GM13977 (cell line): ENCODE data around the gene JSRP1.
A peak's percentile ranks its signal among the peaks of the same experiment; 100 is the strongest.
"Not testable (repeated sequence)": the region's sequence is repeated elsewhere in the genome, so short reads cannot be mapped to it uniquely, and the experiment has no call there.

ENCODE experiments used
- DNase-seq: peaks from one replicate; pipeline ENCODE4 v3.0.0; 2012; ENCODE audit warnings: low spot score
- CTCF ChIP-seq: IDR thresholded peaks from 2 replicates; pipeline ENCODE4 v1.5.1; 2012; ENCODE audit warnings: mild to moderate bottlenecking, control low read depth; ENCODE audit not compliant: insufficient read depth; ENCODE audit errors: extremely low read depth, missing control alignments
- in situ Hi-C: fragments of 300-500 bp; cut with MboI; formaldehyde crosslinking; loops from one replicate; pipeline ENCODE4 v1.12.0; 2022; ENCODE audit warnings: low sequenced_read_pairs, low pct_unique_long_range_greater_than_20kb, mixed read lengths, inconsistent platforms; ENCODE audit not compliant: unreplicated experiment

The JSRP1 gene

GRCh38 chr19:2287585-2288337 lies 31.5 kb upstream of the JSRP1 start:
- no peak for DNase-seq
- no peak for TF ChIP-seq CTCF
- in situ Hi-C loops: no loop called here

DNA sequence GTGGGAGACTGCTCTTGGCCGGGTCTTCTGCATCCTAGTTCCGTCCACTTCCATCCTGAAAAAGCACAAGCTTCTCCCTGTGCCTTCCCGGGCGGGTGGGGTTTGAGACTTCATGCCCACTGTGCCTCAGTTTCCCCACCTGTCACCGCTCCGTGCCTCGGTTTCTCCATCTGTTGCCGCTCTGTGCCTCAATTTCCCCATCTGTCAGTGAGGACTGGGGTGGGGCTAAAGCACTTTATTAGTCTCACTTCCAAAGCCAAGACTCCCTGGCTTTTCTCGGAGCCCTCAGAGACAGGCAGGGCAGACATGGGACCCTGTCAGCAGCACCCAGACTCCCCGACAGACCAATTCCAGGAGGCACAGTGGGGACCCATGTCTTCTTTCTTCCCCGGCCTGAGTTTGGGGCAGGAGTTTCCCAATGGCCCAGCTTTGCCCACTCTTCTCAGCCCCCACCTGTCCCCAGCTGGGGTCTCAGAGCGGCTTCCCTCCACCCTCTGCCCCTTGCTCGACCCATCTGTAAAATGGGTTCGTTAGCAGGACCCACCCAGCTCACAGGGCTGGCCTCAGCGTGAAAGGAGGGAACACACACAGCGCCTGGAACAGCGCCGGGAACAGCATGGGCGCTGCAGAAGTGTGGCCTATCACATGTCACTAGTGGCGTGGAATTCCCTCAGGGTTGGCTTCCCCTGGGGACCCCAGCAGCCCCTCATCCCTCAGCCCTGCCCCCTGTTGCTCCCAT lies 30.4 kb upstream of the JSRP1 start:
- no peak for DNase-seq
- no peak for TF ChIP-seq CTCF
- in situ Hi-C loops: no loop called here

DNA sequence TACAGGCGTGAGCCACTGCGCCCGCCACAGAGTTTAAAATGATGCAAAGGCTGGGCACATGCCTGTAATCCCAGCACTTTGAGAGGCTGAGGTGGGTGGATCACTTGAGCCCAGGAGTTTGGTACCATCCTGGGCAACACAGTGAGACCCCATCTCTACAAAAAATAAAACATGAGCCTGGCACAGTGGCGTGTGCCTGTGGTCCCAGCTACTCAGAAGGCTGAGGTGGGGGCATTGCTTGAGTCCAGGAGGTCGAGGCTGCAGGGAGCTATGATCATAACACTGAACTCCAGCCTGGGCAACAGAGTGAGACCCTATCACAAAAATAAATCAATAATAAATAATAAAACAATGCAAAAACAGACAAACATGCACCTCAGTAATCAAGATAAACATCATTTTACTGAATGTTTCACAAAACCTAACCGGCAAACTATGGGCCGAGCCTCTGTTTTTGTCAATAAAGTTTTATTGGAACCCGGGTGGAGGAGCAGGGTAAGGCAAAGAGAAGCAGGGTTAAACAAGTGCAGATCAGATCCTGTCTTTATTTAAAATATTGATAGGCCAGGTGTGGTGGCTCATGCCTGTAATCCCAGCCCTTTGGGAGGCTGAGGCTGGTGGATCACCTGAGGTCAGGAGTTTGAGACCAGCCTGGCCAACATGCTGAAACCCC lies 27.8 kb upstream of the JSRP1 start:
- in situ Hi-C loops: no loop called here
- TF ChIP-seq CTCF: no peak
- no peak for DNase-seq

DNA sequence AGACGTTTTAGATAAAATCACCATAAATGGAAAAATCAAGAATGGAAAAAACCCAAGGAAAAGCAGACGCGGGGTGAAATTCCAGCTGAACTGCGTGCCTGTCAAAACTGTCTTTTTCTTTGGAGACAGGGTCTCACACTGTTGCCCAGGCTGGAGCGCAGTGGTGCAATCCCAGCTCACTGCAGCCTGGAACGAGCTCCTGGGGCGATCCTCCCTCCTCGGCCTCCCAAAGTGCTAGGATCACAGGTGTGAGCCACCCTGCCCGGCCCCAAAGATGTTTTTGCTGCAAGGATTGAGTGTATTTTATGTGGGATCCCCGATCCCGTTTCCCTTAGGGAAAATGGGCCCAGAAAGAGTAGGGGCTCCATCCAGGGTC lies 26.6 kb upstream of the JSRP1 start:
- in situ Hi-C loops: no loop called here
- no peak for DNase-seq
- TF ChIP-seq CTCF: no peak

DNA sequence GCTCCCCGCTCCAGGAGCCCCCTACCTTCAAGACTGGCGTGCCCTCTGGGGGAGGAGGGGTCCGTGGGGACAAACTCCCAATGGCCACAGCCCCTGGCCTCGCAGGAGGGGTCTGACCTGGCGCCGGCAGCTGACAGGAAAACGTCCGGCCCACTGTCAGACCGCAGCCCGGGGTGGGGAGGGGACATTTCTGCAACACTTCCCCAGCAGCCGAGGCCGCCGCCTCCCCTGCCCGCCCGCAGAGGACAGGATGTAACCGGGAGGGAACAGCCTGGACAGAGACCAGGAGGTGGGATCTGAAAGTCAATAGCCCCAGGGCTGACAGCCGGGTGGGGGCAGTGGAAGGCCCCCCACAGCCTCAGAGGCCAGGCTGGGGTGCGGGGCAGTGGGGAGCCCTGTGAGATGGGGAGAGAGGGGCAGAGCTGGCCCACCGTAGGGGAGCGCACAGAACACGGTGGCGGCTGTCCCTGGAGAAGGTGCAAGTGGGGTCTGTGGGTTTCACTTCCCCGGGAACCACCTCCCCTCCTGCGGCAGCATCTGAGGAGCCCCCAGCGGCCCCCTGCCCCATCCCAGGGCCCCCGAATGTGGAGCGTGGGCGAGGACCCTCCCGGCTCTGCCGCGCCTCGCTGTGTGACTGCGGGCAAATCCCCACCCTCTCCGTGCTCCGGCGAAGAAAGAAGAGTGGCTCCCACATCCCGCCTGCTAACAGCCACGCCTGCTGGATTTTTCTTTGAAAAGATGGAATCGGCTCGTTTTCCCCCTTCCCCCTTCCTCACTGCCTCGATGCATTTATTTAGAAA lies 26.0 kb upstream of the JSRP1 start, which contains the start of gene PEAK3:
Gene PEAK3, minus strand, starts transcription at position 114 of the 800 bp plus-strand sequence. CDS start 1,244 bp downstream, outside the sequence.
- DNase-seq: peak; percentile 70
- in situ Hi-C loops: no loop called here
- no peak for TF ChIP-seq CTCF

- in situ Hi-C loops, DNase-seq: not testable (repeated sequence)
Observed at GRCh38 chr19:2281265-2282061, 25.2 kb upstream of the JSRP1 start.
